HG02885 (cell line): ENCODE results near the gene ACBD6.

ENCODE experiments used
- ATAC-seq: cut with Tn5 transposase; IDR thresholded peaks from one replicate; pipeline ENCODE4 v1.9.1; 2021; ENCODE audit warnings: mild to moderate bottlenecking; ENCODE audit not compliant: unreplicated experiment, poor library complexity

The ACBD6 gene

DNA sequence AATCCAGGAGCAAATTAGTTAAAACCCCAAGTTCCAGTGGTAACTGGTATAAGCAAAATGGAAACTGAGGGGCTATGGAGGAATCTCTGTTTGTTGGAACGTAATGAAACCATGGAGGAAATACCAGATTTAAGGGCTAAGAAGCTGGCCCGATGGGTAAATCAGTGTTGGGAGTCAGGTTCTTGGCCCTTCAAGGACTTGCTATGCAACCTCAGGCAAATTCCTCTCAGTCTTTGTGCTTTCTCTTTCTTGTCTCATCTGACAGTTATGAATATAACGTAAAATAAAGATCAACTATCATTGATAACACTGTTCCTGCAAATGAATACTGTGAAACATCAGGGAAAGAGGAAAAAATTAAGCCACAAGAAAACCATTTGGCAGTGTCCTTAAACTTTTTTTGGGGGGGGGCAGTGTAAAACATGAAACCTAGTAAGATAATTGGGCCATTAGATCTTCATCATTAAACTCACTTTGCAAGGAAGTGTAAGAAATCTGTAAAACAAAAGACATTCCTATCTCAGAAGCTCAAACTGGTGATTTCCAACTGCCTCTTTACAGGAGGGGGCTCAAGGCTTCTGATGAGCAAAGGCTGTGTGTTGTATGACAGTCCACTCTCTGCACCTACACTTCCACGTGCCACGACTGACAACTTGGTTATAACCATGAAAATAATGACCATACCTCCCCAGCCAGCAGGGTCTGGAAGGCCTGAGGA, 224.7 kb downstream of the ACBD6 start:
- ATAC-seq = no peak

DNA sequence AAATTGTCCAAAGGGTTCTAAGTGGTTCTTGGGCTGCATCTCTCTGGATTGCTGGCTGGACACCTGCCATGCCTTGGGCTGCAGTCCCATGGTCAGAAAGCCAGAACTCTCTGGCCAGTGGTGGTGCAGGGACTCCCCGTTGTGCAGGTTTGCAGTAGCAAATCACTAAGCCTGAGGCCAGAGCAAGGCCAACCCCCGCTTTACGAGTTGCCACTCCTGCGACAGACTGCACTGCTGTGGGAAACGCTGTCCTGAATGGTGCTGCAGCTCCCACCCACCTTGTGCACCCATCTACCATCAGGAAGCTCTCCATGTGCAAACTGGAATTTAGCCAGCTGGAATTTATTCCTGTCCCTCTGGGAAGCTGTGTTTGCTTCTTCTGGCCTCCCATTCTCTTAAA, 226.7 kb downstream of the ACBD6 start:
- no peak for ATAC-seq

DNA sequence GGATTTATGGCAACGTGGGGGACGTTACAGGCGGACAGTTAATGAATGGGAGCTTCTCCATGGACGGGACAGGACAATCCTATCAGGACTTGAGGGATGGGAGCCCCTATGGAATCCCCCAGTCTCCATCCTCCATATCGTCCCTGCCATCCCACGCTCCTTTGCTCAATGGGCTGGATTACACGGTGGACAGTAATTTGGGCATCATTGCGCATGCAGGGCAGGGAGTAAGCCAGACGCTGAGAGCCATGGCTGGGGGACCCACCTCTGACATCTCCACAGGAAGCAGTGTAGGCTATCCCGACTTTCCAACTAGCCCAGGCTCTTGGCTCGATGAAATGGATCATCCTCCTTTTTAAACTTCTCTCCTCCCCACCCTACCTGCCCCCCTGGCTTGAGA, 228.2 kb downstream of the ACBD6 start:
- ATAC-seq = no peak

DNA sequence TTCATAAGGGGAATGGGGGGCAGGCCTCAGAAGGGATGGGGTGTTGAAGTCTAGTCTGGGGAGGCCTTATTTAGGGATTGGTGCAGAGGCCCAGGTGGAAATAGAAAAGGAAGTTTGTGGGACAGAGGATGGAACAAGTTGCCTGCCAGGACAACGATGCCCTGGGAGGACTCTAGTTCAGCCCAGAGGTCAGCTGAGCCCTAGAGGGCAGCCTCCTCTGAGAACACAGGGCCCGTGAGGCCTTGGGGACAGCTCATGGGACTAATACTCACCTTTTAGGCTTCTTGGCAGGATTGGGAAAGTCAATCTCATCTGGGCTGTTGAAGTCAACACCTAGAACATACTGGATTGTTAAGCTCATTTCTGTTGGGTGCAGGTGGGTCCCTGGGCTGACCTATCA, 229.3 kb downstream of the ACBD6 start:
- no peak for ATAC-seq

DNA sequence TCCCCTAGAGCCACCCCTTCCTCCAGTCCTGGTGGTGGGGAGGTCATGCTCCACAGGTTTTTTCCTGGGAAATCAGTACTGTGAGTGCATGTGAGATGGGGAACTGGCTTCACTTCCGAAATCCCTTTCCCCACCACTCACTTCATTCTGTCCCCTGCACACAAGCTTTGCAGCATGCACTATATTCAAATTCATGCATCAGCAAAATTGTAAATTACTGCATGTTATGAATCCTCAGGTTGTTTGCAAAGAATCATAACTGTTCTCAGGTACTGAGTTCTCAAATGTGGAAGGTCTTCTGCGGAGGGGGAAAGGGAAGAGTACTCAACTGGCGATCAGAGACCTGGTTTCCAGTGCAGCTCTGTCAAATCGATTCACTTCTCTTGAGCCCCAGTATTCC, 230.0 kb downstream of the ACBD6 start:
- no peak for ATAC-seq

DNA sequence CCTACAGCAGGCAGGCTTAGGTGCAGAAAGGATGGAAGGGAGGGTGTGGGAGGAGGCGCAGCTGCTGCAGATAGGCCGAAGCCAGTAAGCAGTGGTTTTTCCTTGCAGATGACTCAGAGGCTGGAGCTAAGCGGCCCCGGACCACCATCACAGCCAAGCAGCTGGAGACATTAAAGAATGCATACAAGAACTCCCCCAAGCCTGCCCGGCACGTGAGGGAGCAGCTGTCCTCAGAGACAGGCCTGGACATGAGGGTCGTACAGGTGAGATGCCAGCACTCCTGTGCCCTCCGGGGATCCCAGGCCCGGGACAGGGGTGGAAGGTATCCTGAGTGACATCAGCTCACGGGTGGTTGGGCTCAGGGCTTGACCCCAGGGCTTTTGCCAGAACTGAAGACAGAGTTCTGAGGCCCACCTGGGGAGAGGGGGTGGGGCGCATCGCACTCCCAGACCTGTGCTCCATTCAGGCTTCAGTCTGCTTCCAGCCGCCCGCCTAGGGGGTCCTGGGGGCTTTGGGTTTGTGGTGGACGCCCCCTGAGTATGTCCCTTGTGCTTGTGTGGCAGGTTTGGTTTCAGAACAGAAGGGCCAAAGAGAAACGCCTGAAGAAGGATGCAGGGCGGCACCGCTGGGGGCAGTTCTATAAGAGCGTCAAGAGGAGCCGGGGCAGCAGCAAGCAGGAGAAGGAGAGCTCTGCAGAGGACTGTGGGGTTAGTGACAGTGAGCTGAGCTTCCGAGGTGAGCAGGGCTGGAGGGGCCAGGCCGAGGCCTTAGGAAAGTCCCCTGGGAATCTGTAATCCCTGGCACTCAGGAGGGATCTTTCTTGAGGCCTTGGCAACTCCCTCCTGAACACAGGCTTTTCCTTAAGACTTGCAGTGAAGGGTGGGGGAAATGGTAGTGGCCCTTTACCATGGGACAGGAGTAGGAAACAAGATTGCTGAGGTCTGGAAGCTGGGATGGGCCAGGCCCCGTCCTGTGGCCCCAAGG, 230.8 kb downstream of the ACBD6 start:
- no peak for ATAC-seq

DNA sequence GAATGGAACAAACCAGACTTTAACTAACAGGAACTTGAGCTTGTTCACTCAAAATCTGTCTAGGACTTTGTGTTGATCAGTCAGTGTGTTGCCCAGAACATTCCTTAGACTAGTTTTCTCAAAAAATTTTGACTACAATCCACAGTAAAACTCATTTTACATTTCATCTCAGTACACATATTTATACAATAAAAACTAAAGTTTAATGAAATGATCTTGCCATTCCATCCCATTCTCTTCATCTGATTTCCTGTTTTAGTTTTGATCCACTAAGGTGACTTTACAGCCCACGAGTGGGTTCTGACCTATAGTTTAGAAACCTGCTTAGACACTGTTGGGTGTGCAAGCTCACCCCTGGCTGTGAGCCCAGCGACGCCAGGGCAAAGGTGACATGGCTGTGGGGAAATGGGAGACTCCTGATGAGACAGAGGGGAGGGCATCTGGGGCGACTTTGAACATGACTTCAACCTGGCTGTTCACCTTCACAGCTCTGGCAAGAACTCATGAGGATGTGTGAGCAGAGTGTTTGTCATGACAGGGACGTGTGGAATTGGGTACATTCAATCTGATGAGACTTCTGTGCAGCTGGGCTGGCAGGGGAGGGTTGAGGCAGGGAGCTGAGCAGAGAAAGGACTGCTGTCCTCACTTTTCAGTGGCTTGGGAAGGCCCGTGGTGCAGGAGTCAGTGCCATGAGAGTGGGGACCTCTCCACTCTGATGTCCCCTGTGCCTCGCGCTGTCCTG, 231.7 kb downstream of the ACBD6 start:
- no peak for ATAC-seq

DNA sequence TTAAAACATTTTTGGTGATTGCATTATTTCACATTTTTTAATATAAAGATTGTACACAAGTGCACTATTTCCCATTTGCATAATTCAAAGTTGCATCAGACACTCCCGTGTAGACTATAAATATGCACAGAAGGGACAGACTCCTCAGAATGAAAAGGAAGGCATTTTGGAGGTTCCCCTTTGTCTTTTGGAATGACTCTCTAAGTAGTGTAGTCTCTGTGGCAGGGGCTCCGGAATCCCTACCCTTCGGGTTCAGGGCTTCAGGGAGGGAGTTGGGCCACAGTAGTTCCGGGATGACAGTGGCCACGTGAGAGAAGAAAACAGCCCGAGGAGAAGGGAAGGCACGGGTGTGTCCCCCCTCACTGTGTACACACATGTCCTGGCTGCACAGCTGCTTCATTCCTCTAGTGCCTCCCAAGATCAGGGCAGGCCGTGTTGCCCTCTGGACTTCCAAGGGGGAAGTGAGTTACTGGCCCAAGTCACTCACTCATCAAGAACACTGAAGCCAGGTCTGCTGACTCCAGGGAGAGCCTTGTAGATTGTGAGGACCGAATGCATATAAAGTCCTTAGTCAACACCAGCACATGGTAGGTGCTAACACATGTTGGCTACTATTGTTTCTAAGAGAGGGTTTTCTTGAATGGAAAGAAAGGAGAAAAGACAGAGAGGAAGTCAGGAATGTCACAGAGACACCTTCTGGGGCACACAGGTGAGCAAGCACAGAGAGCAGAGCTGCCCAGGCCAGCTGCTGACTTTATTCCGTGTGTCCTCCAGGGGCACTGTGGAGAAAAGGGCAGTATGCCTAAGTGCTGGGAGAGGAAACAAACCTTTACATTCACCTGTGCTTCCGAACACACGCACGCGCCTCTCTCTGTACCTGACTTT, 232.5 kb downstream of the ACBD6 start:
- no peak for ATAC-seq

DNA sequence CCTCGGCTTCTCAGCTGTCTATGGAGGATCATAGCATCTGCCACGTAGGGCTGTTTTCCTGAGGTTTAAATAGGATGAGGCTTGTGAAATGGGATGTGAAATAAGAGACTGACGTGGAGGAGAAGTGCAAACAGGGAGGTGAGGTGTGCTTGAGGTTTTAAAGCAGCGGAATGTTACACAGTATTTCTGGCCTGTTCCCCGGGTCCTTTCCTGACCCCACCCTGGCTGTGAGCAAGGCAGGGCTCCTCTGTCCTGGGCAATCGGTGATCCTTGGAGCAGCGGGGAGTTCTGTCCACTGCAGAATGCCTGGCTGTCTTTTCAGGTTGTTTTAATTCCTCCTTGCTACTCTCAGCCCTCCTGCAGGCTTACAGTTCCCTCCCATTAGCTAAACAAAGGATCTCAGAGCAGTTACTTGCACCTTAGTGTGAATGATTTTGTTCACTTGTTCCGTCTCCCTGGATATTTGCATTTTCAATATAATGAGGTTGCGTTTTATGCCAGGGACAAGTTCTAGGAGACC, 233.8 kb downstream of the ACBD6 start:
- no peak for ATAC-seq

DNA sequence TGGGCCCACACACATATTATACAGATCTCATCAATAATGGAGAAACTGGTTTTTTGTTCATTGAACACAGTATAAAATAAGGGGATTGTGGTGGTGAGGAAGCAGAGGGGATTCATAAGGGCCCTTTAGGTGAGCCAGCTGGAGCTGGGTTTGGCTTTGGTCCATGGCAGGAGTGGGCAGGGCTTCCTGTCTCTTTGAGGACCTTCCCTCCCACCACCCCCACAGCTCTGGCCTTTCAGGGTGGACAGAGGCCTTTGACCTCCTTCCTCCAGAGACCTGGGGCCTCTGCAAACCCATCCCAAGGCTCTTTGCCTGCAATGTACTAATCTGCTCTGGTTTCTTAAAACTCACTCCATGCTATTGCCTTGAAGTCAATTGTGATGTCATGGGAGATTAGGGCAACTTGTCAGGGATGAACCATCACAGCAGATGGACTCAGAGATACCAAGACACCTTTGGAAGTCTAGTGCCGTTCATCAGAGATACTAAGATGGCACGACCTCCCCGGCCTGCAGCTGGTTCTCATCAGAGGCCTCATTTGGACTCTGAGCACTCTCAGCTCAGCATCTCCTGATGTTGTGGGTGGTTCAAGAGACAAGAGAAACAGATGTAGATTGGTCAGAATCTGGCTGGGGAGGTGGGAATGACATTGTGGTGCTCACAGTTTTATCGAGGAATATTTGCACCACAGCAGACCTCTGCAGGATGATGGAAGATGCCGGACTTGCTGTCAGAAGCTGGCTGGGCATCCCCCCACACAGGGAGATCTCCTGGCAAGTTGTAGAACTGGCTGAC, 234.4 kb downstream of the ACBD6 start:
- ATAC-seq = no peak

DNA sequence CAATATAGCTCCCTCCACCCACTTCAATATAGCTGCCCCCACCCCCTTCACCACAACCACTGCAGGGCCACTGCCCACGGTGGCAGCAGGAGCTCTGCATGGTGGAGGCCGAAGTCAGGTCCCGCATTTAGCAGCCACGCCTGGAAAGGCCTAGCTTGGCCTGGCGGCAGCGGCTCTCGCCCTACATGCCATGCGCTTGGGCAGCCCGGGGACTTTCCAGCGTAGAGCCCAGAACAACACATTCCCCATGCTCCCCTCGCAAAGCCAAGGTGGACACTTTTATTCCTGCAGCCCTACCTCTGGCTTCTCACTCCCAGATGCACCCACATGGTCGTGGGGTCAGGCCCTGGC, 235.2 kb downstream of the ACBD6 start:
- ATAC-seq = no peak

DNA sequence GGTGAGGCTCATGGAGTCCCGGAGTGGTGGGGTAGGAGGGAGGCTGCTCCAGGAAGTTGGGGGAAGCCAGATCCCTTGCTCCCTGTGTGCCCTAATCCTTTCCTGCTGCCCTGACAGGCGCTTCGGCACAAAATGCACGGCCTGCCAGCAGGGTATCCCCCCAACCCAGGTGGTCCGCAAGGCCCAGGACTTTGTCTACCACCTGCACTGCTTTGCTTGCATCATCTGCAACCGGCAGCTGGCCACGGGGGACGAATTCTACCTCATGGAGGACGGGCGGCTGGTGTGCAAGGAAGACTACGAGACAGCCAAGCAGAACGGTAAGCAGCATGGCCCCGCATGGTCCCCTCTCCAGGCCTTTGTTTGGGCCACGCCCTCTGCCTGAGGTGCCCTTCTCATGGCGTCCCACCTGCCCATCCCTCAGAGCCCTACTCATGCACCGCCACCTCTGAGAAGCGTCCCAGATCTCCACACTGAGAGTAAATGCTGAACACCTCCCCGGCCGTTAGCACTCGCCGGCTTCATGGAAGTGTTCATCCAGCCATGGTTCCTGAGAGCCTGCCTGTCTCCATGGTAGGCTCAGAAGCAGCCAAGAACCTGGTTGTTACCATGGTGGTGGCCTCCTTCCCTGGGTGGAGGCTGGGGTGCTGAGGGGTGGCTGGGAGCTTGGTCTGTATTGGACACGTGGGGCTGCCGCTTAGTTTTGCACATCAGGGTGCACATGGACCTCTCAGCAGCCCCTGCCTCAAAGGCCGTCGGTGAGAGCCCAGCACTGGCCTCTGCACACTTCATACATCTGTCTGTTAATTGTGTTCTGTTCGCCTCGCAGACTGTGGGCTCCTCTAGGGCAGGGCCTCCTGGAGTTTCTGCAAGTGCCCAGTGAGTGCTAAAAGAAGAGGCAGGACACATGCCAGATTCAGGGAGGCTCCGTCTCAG, 235.8 kb downstream of the ACBD6 start:
- no peak for ATAC-seq

DNA sequence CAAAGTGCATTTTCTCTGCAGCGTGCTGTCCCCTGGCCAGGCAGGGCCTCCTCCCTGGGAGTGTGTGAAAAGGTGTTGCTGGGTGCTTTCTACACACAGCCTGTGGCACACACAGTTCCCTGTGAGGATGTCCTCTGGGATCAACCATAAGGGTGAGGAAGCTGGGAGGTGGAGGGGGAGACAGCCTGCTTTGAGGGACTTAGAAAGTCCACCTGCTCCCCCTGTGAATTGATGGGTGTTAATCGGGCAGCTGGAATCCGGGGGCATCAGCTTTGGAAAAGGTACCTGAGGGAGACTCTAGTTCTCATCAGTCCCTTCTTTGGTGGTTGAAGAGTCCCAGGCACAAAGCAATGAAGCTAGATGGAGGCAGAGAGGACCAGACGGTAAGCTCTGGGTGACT, 236.5 kb downstream of the ACBD6 start:
- no peak for ATAC-seq

DNA sequence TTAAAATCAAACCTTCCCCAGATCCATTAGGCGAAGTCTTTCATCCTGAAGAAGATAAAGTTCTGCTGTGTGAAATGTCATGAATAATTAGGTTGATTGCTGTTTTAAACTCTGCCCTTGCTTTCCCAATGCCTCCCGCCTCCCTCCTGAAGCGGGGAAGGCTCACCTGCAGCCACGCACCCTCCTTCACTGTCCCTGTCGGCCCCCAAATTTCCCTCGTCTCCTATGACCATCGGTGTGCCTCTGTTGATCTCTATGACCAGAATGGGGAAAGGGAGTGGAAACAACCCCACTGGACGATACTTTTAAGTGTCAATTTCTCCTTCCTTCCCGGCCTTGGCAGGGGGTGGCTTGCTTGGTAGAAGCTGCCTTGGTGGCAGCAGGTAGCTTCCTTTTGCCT, 237.2 kb downstream of the ACBD6 start:
- no peak for ATAC-seq

DNA sequence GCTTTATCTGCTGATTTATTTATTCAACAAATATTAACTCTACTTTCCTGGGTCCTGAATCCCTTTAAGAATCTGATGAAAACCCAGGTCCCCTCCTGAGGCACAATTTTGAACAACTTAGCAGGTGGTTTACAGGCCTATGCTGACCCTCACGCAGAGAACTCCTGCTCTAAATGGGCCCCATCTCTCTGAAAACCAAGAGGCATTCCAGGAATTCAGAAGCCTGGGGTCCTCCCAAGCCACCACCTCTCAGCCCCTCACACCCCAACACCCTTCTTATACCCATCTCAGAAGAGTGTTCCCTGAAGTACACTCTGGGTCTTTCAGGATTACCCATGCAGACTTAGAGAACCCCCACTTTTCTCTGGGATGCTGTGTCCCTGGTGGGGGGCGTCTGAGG, 237.8 kb downstream of the ACBD6 start:
- ATAC-seq = no peak

DNA sequence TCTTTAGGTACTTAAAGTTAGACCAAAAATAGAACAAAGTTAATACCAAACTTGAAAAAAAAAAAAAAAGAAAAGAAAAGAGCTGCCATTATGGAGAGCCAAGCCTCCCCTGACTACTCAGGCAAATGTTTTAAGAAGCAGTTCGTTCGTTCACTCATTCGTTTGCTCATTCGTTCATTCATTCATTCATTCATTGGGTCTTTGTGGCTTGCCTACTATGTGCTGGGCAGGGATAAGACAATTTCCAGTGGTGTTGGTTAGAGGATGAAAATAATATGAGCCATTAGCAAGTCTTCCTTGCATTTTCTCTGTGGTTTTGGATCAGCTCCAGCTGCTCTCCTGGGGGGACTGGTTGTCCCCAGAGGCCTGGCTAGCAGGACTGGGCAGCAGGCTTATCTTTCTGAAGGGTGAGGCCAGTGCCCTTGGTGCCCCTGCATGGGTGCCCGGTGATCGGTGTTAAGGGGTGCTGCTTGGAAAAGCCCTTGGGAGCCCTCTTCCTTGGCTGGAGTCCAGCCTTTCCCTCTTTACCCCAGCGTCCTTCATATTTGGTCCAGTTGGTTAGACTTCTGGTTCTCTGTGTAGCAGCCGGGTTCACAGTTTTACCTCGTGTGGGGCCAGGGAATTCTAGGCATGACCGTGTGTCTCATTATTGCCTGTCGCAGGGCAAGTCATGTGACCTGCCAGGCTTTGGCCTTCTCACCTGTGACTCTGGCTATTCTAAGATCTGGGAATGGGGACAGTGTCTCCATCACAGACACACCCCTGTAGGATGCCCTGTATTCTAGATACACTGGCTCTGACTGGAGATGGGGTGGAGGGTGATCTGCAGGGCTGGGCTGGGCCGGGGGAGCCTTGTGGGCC, 239.5 kb downstream of the ACBD6 start:
- no peak for ATAC-seq

DNA sequence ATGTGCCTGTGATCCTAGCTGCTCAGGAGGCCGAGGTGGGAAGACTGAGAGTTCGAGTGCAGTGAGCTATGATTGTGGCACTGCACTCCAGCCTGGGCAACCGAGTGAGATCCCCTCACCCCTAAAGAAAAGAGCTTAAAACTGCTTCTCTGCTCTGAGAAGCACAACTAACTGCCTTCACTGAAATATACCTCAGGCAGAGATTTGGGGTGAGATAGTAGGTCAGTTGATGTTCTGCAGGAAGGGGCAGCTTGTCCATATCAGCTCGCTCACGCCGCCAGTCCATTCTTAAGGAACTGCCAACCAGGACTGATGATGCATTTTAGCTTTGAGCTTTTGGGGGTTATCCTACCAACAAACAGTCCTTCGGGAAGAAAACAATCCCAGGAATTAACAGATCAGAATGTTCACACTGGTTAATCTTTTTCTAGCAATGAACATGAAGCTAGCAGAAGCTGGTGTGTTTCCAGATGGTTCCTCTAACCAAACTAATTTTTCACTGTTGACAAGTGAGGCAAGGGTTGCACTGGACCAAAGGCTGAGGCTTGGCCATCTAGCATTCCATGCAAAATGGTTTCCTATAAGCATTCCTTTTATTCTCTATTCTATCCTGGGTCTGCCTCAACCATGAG, 240.7 kb downstream of the ACBD6 start:
- ATAC-seq = no peak
